GM19193 (cell line): ENCODE measurements around the gene HAUS8.

Experiments used
- POLR2A ChIP-seq: IDR thresholded peaks from 4 replicates; pipeline ENCODE4 v1.6.1; 2011; ENCODE audit not compliant: insufficient read depth, insufficient read length; ENCODE audit errors: extremely low read depth

Gene HAUS8

DNA sequence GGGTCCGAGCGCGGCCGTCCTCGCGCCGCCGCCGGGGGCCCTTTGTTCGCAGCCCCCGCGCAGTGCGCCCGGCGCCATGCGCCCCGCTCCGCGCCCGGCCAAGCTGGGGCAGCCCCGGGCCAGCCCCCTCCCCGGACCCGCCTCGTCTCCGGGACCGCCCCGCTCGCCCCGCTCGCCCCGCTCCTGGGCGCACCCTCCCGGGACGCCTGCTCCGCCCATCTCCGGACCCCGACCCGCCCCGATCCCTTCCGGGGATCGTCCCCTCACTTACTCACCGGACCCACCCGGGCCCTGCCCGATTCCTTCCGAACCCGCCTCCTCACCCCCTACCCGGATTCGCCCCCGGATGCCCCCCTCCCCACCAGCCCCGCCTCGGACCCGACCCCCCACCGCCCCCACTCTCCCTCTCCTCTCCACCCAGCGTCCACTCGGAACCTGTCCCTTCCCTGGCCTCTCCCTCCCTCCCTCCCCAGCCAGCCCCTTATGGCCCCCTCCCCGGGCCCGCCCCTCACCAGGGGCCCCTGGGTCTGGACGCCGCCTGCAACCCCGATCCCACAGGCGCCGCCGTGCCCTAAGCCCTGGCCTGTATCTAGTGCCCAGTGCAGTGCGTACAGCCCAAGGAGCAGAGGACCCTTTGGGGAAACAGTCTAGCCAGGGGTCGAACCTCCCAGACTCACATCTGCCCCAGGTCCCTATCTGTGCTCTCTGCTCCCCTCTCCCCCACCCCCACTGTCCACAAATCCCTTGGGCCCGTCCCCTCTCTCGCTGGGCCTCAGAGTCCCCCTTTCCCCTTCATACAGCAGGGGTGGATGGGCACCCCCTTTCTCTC is 48.3 kb downstream of the HAUS8 start, which contains the start of gene CPAMD8:
CPAMD8 (minus strand) TSS at position 105 of the 829 bp plus-strand sequence. CDS start 168 bp downstream, outside the sequence.
- TF ChIP-seq POLR2A: no peak

- TF ChIP-seq POLR2A: no peak
These were observed 49.1 kb downstream of the HAUS8 start for GRCh38 chr19:17025991-17026658.

- TF ChIP-seq POLR2A: no peak
These were observed 49.9 kb downstream of the HAUS8 start for GRCh38 chr19:17025361-17025760.

- TF ChIP-seq POLR2A: no peak
These were observed 51.4 kb downstream of the HAUS8 start for GRCh38 chr19:17023805-17024204.

DNA sequence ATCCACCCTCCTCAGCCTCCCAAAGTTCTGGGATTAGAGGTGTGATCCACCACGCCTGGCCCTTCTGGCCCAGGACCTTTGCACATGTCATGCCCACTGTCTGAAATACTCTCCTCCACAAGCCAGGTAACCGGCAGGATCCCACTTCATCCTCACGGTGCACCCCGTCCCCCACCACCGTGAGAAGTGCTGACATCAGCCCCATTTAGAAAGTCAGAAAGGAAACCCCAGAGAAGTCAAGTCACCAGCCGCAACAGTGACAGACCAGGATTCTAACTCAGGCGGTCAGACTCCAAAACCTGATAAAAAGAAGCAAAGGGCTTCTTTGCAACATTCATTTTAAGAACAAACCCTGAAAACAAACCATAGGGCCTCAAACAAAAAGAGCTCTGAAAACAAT is 52.5 kb downstream of the HAUS8 start:
- no peak for TF ChIP-seq POLR2A

GRCh38 chr19:17021793-17022590 is 53.3 kb downstream of the HAUS8 start:
- TF ChIP-seq POLR2A: no peak

DNA sequence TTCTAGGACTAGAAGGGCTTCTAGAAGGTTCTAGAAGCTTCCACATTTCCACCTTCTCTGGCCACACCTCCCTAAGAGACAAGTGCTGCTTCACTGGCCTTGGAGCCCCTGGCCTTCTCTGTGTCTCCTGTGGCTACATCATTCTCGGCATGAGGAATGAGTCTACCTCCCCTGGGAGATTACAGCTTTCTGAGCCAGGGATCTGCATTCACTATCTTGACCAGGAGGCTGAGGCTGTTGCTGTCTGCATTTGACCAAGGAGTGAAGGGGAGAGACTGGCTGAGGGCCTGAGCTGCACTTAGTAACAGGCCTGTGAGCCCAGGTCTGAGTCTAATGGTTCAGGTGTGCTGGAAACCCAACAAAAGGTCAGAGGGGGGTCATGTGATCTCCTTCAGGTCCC is 53.9 kb downstream of the HAUS8 start:
- TF ChIP-seq POLR2A: no peak

DNA sequence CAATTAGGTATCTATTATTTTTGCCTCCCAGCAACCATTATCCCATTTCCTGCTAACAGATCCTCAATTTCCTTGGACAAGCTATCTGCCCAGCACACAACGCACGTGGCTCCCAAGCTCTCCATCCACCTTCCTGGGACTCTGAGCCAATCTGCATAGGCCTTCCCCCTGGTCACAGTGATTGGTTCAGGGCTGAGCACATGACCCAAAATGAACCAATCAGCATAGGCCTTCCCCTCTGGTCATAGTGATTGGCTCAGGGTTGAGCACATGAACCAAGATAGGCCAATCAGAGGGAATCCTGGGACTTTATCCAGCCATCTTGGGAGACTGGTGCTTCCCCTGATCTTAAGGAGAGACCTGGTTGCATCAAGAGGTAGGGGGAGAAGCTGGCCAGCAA is 54.4 kb downstream of the HAUS8 start:
- no peak for TF ChIP-seq POLR2A

- TF ChIP-seq POLR2A: no peak
These were observed 54.9 kb downstream of the HAUS8 start for GRCh38 chr19:17020385-17020784.

DNA sequence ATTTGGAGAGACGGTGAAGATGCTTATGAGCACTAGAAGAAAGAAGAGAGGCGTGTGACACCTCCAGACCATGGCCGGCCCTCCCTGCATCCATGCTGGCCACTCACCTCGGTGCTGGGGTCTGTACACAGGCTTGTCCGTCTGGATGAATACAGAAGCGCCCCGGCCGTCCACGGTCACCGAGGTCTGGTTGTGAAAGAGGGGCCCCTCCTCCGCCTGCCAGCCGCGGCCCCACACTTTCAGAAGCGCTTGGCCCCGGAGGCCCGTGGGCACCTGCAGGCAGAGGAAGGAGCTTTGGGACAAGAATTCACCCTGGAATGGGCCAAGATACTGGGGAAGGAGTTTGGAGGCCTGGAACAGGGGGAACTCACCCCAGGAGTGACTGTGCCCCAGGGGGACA is 63.8 kb downstream of the HAUS8 start:
- TF ChIP-seq POLR2A: no peak

- no peak for TF ChIP-seq POLR2A
These were observed 68.7 kb downstream of the HAUS8 start for GRCh38 chr19:17006579-17006978.

DNA sequence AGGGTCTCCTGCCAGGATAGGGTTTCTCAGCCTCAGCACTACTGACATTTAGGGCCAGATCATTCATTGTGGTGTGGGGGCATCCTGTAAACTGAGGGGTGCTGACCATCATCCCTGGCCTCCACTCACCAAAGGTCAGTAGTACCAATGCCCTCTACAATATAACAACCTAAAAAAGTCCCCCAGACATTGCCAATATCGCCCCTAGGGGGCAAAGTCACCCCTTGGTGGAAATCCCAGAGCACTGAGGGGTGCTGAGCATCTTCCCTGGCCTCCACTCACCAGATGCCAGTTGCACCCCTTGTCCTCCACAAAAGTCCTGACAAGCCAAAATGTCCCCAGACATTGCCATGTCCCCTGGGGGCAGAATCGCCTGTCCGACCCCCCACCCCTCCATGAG is 70.3 kb downstream of the HAUS8 start:
- TF ChIP-seq POLR2A: no peak

DNA sequence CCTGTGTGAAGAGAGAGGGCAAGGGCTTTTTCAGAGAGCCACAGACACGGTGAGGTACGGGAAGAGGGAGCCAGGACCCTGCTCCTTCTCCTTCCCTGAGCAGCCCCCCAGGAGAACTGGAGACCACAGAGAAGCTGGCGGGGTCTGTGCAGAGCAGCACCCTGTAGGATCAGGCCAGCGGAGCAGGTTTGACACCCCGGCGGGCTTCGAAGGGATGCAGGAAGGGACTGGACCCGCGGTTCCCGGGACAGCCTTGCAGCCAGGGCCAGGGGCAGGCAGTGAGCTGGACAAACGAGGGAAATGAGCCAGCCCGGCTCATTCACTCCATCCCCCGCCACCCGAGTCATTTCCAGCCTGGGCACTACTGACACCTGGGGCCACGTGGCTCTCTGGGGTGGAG is 70.9 kb downstream of the HAUS8 start:
- no peak for TF ChIP-seq POLR2A

- no peak for TF ChIP-seq POLR2A
These were observed 72.8 kb downstream of the HAUS8 start for GRCh38 chr19:17002455-17002854.

- TF ChIP-seq POLR2A: no peak
These were observed 73.6 kb downstream of the HAUS8 start for GRCh38 chr19:17001603-17002183.
